GM21528 (cell line): ENCODE results near the gene SMPD3.

Experiments
- ATAC-seq: cut with Tn5 transposase; IDR thresholded peaks from one replicate; pipeline ENCODE4 v1.9.1; 2021; ENCODE audit warnings: mild to moderate bottlenecking, moderate library complexity; ENCODE audit not compliant: unreplicated experiment, low FRiP score

Gene SMPD3

DNA sequence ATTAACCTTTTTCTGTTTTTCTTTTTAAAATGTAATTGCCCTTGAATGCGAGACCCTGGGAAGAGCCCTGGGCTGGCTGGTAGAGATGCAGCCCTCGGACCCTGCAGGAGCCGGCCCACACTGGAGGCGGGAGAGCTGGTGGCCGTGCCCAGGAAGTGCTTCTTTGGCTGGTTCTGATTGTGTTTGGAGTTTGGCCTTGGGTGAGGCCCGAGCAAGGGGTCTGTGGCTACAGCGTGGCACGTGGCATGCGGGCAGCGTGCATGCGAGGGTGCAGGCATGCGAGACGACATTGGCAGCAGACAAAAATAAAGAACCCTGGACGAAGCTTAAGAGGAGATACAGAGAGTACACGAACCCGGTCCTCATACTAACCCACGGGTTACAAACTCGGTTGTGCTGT is 87.8 kb downstream of the SMPD3 start:
- ATAC-seq = no peak

DNA sequence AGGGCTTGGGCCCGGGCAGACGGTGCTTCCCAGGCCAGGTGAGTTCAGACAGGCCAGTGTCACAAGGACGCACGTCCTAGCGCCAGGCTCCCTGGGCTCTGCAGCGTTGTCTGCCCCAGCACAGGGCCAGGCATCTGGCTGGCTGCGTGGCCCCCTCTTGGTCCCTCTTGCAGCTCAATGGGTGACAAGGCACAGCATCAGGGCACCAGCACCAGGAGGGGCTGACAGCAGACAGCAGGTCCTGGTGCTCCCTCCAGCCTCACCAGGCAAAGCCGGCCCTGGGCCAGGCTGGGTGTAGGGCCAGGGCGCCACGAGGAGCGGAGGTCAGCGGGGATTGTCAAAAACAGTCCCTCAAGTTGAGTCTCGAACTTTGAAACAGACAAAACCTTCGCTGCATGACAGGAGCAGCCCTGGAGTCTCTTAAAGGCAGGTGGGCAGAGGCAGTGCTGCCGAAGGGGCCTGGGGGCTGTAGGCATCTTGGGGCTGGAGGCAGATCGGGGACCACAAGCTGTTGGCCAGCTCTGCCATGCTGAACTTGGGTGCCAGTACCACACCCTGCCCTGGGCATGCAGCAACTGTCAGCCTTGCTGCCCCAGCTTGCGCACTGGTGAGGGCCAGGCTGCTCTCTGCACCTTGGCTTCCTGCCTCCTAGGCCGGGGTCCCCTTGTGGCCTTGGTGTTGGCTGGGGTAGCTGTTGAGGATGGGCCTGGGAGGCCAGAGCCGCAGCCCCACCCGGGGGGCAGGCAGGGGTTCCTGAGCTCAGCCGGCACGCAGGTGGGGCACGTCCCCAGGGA is 88.7 kb downstream of the SMPD3 start:
- no peak for ATAC-seq

DNA sequence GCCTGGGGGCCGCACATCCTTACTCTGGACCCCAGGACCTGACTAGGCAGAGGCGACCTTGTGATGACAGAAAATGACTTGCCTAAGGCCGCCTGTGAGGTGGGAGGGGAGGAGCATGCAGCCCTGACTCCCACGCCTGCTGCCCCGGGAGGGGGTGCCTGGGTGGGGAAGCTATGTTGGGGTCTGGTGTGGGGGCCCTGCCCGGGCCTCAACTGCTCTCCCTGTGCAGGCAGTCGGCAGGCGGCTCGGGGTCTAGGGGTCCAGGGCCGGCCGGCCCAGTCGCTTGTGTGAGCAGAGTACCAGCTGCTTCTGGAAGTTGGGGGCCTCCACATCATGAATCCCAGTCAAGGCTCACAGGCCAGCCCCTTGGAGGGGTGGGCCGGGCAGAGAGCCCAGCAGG is 89.4 kb downstream of the SMPD3 start:
- no peak for ATAC-seq

DNA sequence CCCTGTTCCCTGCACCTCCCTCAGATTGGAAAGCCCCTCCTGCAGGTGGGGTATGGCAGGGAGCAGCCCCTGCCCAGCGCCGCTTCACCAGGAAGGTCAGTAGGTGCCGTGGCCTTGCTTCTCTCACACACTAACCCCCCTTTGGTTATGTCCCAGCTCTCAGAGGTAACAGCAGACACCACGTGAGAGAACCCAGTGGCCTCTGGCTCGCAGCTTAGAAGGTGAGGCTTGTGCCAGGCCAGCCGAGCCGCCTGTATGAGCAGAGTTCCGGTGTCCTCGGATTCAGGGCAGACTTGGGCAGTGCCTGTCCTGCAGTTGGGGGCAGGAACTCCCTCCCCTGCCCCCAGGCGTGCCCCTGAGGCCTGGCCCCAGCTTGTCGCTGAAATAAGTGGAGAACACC is 90.4 kb downstream of the SMPD3 start:
- ATAC-seq = no peak

DNA sequence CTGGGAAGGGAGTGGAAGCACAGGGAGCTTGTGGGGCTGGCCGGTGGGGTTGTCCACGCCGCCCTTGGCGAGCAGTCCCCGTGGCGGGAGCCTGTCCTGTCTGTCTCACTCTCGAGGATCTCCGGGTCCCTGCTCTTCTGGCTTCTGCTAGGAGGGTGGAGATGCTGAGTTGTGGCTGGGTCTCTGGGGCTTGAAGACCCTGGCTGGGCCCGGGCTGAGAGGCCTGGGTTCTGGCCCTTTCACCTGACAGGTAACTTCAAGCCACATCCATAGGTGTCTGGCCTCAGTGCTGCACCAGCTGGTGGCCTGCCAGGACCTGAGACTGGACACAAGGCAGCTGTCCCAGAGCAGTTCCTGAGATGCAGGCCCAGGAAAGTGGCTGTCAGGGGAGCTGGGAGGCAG is 90.8 kb downstream of the SMPD3 start:
- ATAC-seq = no peak

DNA sequence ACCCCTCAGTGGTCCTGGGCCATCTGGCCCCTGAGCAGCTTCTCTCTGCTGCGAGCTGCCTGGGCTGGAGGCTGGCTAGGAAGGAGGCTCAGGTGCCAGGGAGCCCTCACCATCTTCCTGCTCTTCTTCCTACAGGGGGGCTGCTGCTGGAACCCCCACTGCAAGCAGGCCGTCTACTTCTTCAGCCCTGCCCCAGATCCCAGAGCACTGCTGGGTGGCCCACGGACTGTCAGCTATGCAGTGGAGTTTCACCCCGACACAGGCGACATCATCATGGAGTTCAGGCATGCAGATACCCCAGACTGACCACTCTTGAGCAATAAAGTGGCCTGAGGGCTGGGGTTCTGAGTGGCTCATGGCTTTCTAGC is 91.4 kb downstream of the SMPD3 start:
- ATAC-seq = no peak

DNA sequence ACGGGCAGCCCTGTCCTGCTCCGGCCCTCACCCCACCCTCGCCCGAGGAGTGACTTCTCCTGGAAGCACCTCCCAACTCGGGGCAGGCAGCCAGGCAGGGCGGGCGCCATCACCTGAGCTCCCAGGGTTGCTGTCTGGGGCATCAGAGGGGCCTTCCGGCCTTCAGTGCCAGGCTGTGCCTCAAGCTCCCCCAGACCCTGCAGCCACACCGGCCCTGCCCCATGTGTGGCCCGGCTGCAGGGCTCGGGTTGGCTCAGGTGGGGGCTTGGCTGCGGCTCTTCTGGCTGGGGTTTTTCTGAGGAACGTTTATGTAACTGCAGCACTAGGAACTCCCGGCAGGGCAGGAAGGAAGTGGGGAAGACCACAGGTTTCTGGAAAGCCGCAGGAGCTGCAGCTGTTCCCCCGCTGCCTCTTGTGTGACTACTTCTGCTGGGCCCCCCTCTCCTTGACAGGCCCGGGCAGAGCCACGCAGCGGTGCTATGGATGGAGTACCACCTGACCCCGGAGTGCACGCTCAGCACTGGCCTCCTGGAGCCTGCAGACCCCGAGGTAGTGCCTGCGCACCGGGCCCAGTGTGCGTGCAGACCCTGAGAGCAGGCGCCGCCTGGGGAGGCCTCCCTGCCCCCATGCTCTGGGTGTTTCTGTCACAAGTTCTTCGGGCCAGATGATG is 91.9 kb downstream of the SMPD3 start:
- ATAC-seq = peak; percentile 68

DNA sequence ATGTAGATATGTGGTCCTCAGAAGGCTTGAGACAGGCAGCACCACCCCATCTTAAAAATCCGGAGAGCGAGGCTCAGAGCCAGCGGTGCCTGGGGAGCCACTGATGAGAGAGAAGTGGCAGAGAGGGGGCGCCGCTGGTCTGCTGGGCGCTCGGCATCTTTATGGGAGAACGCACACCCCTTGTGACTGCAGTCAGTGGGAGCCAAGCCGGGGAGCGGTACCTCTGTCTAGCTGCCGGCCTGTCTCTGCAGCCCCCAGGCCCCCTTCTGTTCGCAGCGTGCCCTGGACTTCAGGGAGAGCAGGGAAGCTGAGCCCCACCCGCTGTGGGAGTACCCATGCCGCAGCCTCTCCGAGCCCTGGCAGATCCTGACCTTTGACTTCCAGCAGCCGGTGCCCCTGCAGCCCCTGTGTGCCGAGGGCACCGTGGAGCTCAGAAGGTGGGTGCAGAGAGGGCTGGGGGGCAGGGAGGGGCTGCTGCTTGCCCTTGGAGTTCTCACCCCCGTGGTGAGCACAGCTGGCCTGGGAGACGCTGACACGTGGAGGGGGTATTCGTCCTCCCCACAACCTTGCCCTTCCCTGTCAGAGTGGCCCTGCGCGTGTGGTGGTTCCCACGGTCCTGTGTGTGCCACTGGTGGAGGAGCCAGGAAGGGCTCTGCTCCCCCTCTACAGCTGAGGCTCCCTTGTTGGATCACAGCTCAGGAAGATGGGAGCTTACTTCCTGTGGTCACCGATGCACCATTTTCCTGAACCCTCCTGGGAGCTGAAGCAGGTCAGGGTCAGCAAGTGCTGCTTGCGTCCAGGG is 92.7 kb downstream of the SMPD3 start:
- no peak for ATAC-seq

DNA sequence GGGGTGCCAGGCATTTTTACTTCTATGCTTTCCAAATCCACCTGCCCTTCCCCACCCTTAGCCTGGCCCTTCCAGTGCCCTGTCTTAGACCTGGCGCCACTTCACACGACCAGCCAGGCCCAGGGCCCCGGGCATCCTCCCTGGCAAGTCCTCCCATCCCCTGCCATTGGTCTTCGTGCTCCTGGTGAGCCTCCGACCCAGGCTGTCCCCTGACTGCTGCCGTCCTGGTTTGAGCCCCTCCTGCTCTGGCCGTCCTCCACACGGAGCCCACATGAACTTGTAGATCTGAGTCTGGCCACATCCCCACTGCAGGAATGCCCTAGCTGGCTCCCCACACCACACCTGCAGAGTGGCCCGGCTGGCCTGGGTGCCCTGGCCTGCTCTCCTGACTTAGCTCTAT is 93.5 kb downstream of the SMPD3 start:
- ATAC-seq = no peak

DNA sequence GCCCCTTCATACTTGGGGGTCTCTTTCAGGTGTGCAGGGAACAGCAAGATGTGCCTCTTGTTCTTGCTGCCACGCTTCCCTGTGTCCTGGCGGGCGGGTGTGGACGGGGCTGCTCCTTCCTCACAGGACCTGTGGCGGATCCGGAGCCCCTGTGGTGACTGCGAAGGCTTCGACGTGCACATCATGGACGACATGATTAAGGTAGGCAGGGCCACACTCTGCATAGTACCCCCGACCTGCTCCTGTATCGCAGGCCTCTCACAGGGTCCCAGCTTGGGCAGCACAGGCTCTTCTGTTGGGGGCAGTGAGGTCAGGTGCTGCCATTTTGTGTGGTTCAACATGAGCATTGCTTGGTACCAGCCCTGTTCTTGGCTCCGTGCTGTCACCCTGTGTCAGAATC is 94.9 kb downstream of the SMPD3 start:
- ATAC-seq = no peak

DNA sequence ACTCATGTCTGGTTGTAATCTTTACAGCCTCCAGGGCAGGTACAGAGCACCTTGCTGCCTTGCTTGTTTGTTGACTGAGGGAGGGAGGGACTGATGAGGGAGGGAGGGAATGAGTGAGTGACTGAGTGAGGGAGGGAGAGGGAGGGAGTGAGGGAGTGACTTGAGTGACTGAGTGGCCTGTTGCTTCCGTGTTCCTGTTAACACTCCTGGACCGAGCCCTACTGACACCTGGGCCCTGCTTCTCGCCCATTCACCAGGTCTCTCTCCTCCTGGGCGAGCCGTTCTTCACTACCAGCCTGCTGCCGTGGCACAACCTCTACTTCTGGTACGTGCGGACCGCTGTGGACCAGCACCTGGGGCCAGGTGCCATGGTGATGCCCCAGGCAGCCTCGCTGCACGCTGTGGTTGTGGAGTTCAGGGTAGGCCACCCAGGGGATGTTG is 96.3 kb downstream of the SMPD3 start:
- ATAC-seq = no peak

DNA sequence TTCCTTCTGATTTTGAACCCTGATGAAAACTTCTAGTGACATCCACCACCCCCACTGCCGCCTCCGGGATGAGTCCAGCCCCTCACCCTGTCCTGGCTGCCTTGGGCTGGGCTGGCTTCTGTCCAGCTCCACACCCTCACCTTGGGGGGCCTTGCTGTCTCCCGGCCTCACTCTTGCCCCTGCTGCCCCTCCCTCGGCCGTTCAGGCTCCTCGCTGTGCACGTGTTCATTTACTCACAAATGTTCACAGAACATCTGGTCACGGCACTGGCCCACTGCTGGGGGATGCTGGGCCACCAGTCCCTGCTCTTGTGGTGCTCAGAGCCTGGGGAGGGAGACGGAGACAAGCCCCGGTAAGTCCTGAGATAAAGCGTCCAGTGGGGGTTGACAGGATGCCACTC is 96.8 kb downstream of the SMPD3 start:
- ATAC-seq = no peak

DNA sequence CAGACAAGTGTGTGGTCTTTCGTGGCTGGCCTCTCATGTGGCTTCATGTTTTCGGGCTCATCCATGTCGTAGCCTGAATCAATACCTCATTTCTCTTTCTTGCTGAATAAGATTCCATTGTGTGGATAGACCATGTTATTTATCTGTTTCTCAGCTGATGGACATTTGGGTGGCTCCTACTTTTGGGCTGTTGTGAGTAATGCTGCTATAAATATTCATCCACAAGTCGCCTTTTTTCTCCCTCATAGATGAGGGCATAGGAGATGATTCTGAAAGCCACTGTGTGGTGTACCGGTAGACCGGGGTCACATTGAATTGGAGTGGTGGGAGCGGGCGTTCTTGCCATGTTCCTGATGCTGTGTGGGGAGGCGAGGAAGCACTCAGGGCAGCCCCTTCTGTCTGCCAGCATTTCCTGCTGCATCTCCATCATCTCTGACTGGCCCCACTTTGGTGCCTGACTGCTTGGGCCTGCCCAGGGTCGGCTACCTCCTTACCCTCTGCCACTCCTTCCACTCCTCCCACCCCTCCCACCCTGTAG is 97.4 kb downstream of the SMPD3 start:
- no peak for ATAC-seq

DNA sequence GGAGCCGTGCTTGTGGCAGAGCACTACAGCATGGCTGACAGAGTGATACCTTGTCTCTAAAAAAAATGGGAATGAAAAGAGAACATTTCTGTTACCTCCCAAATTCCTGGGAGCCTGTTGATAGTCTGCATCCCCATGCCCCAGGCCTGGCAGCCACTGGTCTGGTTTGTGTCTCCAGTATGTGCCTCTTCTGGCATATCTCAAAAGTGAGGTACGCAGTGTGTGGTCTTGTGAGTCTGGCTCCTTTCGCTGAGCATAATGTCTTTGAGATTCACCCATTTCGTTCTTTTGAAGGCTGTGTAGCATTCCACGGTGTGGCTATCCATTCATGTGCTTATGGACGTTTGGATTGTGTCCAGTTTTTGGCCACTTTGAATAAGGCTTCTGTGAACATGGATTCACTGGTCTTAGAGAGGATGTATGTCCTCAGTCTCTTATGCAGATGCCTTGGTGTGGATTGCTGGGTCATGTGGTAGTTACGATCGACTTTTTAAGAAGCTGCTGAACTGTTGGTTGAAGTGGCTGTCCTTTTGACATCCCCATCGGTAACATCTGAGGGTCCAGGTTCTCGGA is 98.4 kb downstream of the SMPD3 start:
- no peak for ATAC-seq

DNA sequence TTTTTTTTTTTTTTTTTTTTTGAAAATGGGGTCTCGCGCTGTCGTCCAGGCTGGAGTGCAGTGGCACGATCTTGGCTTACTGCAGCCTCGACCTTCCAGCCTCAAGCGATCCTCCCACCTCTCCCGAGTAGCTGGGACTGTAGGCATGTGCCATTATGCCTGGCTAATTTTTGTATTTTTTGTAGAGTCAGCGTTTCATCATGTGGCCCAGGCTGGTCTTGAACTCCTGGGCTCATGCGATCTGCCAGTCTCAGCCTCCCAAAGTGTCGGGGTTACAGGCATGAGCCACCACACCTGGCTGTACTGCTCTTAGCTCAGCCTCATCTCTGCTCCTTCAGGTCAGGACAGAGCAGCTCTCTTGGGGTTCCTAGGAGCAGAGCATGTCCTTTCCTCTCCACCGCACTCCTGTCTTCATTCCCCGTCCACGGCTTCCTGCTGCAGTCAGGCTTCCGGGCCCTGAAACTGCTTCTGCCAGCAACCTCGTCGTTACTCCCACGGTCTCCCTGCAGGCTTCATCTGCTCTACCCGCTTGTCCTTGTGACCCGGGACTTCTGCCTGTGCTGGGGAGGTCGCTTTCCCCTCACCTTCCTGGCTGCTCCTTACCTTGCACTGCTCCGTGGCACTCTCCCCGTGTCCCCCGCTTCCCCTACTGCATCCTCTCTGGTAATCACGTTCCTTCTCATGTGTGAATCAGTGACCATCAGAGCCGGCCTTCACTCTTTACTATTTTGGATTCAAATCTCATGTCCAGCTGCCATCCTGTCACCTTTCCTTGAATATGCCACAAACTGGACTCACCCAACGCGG is 99.5 kb downstream of the SMPD3 start:
- no peak for ATAC-seq

DNA sequence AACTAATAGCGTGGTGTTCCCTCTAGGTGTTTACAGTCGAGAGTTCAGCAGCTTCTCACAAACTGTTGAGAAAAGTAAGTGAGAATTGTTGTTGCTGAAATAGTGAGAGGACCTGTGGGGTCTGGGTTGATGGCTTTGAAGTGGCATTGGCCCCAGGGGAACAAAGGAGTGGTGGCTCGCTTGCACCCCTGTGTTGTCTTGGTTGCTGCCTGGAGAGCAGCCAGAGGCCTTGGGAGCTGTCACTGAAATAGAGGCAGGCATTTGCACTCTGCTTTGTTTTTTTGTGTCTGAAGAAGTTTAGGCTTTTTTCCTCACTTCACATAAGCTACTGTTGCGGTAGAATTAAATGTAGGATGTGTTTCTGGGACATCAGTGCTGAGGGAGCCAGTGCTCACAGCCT is 100.7 kb downstream of the SMPD3 start:
- ATAC-seq = no peak

DNA sequence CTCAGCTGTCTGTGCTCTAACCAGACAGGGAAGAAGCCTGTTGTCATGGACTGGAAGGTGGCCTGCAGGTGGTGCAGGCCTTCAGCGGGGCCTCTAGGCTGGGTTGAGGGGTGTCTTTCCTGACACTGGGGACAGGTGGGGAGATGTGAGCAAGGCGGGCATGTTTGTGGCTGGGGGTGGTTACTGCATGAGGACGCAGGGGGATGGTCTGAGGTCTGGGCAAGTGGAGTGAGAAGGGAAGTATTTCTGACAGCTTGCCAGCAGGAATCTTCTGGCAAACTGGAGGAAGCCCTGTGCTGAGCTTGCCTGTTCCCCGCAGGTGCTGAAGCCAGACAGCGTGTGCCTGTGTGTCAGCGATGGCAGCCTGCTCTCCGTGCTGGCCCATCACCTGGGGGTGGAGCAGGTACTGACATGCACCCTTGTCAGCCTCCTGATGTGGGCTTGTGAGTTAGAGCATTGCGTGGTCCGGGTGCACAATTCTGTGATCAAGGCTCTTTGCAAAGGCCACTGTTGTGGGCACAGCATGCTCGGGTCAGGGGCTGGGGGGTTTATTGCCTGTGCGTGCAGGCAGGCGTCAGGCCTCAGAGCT is 101.3 kb downstream of the SMPD3 start:
- no peak for ATAC-seq

DNA sequence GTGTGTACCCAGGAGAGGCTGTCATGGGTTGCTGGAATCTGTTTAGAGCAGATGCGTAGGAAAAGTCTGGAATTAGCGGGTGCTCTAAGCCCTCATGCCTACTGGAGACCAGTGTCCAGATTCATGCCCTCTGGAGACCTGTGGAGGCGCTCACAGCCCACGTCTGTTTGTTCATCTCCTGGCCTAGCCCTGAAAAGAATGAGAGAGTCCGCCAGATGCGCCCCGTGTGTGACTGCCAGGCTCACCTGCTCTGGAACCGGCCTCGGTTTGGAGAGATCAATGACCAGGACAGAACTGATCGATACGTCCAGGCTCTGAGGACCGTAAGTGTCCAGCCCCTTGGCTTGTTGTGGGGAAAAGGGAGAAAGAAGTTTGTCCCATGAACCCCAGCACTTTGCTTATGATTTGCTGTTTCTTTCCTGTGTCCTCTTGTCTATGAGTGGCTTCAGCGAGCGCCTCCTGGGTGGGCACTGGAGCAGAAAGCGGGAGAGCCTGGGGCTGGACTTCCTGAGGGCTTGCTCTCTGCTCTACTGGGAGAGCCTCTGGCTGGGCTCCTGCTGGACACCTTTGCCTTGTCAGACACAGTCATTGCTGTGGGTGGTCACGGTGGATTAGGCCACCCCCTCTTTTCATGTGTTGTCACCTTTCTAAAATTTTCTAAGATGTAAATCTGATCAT is 102.2 kb downstream of the SMPD3 start:
- ATAC-seq = no peak

DNA sequence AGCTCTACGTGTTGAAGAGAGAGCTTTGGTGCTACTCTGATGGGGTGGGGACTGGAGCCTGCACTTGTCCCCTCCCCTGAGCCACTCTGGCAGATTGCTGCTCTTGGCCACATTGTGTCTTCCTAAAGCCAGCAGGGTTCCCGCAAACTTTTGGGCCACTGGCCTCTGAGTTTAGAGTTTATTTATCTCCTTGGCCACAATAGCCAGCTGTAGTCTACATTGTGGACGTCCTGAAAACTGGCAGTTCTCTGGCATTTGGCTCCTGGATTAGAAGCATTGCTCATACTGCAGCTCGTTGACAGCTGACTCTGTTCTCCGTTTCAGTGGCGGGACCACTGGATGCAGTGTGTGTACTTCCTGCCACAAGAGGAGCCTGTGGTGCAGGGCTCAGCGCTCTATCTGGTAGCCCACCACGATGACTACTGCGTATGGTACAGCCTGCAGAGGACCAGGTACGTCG is 102.9 kb downstream of the SMPD3 start:
- ATAC-seq = no peak
